ENCODE data around the gene PTHLH.
A peak's percentile ranks its signal among the peaks of the same experiment; 100 is the strongest.

The PTHLH gene

DNA sequence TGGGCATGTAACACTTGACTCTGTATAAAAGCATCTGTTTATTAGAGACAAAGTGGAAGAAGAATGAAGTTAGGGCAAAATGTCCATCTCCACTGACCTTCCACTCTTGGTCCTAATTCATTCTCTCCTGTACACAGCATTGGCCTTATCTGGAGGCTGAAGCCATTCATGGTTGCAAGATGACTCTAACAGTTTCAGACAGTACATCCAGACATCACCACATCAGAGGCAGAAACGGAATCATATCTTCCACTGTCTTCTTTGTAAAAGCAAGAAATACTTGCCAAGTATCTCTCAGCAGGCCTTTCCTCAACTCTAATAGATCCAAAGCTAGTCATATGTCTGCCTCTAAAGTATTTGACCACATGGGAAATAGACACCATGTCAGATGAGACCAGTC is 41.1 kb downstream of the PTHLH start:
- DNase-seq (ENCODE audit: low read depth, low spot score): no peak
- POLR2A ChIA-PET: no interaction called here
- H3K4me3 ChIP-seq (ENCODE audit: low read depth, low read length): no peak overlapping the region
- CTCF ChIA-PET: interaction anchor here (1.3 kb wide), 1 partner anchor 9 kb away, joined by 4 read pairs; no protein-coding TSS in a partner anchor
- TF ChIP-seq, protein P1, sequence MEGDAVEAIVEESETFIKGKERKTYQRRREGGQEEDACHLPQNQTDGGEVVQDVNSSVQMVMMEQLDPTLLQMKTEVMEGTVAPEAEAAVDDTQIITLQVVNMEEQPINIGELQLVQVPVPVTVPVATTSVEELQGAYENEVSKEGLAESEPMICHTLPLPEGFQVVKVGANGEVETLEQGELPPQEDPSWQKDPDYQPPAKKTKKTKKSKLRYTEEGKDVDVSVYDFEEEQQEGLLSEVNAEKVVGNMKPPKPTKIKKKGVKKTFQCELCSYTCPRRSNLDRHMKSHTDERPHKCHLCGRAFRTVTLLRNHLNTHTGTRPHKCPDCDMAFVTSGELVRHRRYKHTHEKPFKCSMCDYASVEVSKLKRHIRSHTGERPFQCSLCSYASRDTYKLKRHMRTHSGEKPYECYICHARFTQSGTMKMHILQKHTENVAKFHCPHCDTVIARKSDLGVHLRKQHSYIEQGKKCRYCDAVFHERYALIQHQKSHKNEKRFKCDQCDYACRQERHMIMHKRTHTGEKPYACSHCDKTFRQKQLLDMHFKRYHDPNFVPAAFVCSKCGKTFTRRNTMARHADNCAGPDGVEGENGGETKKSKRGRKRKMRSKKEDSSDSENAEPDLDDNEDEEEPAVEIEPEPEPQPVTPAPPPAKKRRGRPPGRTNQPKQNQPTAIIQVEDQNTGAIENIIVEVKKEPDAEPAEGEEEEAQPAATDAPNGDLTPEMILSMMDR (IDR thresholded peaks at IDR 0.05; ENCODE audit: insufficient read depth, low read length, missing control alignments): no peak

DNA sequence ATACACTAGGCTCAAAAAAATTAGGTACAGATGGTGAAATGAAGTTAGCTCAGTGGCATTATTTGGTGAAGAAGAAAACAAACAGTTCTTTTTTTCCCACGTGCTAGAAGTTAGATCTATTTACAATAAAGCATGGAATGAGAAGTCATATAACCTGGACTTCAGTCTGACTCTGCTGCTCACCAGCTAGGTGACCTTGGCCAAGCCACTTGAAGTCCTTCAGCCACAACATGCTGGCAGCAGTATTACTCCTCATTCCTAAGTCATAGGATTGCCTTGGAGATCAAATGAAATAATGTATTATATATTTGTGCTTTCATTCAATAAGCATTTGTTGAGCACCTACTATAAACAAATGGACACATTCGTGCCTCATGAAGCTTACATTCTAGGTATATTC is 45.2 kb downstream of the PTHLH start:
- POLR2A ChIA-PET: no interaction called here
- DNase-seq (ENCODE audit: low read depth, low spot score): no peak
- TF ChIP-seq, protein P1 (IDR thresholded peaks at IDR 0.05; ENCODE audit: insufficient read depth, low read length, missing control alignments): no peak
- CTCF ChIA-PET: interaction anchor here (1.2 to 6.3 kb wide), 3 partner anchors 13 to 194 kb away, joined by 3 to 39 read pairs (median 4); no protein-coding TSS in a partner anchor
- no peak overlapping the region for H3K4me3 ChIP-seq (ENCODE audit: low read depth, low read length)

DNA sequence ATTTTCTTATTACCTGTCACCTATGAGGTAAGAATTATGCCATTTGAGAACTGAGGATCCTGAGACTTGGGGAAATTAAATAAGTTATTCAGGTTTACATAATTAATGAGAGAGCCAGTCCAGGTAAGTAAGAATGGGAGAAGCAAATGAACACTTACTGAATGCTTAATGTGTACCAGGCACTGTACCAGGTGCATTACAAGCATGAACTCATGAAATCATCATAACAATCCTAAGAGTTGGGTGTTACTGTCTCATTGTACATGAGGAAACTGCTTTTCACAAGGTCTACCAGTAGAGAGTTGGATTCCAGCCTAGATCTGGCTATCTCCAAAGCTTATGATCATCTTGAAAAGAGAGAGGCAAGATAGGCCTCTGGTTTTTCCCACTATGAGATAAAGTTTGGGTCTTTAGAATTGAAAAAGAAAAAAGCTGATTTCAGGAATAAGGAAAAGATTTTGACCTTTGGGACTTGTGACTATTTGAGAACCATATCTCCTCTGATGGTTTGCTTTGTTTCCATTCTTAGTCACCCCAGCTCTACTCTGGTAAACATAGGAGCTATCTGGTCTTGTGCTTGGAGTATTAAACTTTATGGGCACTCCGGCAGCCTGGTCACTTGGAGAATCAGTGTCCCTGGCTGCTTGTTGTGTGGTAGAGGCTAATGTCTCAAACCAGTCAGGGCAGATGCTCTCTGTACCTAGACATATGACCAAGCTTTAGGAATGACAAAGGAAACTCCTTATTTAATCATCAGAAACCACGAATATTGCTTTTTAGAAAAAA is 48.0 kb downstream of the PTHLH start:
- no peak overlapping the region for H3K4me3 ChIP-seq (ENCODE audit: low read depth, low read length)
- TF ChIP-seq, protein P1 (IDR thresholded peaks at IDR 0.05; ENCODE audit: insufficient read depth, low read length, missing control alignments): no peak
- ChIA-PET CTCF (interaction anchor here (1.1 to 6.3 kb wide), 2 partner anchors 11 to 16 kb away, joined by 4 to 39 read pairs; no protein-coding TSS in a partner anchor), POLR2A (no interaction called here)
- DNase-seq (ENCODE audit: low read depth, low spot score): no peak

- TF ChIP-seq, protein P1 (IDR thresholded peaks at IDR 0.05; ENCODE audit: insufficient read depth, low read length, missing control alignments): no peak
- POLR2A ChIA-PET: no interaction called here
- CTCF ChIA-PET: interaction anchor here (0.6 to 2.1 kb wide), 4 partner anchors 17 to 190 kb away, joined by 3 to 5 read pairs (median 4); no protein-coding TSS in a partner anchor
- no peak overlapping the region for H3K4me3 ChIP-seq (ENCODE audit: low read depth, low read length)
- peak; percentile 36 for DNase-seq (ENCODE audit: low read depth, low spot score)
Observed at GRCh38 chr12:27922531-27923139, 49.9 kb downstream of the PTHLH start.

DNA sequence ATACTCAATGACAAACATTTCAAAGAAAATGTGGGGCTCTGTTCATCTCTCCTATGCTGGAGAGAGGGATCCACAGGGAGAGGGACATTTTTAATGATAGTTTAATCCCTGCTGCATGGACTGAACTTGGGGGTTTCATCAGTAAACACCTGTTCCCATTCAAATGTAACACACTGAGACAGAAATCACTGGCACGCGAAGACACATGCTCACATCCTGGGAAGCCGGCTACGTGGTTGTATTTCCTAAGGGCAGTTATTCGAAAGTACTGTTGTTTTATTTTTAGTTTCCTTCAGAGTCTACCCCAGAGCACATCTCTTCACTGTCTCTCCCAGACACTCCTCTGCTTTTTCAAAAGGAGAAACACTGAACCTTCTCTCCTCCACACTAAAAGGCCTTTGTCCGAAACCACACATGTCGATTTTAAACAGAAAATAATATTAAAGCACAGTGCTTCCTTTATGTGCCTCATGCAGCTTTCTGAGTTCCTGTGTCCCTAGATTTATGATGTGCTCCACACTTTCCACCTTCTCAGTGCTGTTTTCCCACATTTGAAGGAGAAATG is 52.8 kb downstream of the PTHLH start:
- POLR2A ChIA-PET: no interaction called here
- CTCF ChIA-PET: interaction anchor here (0.9 to 1.2 kb wide), 2 partner anchors 21 to 186 kb away, joined by 3 to 7 read pairs; no protein-coding TSS in a partner anchor
- no peak for DNase-seq (ENCODE audit: low read depth, low spot score)
- TF ChIP-seq, protein P1 (IDR thresholded peaks at IDR 0.05; ENCODE audit: insufficient read depth, low read length, missing control alignments): no peak
- no peak overlapping the region for H3K4me3 ChIP-seq (ENCODE audit: low read depth, low read length)

DNA sequence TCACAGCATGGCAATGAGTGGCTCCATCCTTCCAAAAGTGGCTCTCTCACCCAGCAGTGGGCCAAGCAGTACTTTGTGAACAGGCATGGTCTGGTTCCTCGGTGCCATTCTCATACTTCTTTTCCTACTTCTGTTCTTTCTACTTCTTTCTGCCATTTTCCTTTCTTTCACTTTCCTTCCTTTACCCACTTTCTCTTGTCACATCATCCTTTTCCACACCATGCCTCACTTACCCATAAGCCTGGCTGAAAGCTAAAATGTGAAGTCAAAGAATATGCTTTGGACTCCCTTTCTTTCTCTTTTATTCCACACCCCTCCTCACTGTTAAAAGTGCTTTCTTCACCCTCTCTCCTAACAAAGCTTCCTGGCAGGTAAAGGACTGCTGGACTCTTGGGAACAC is 57.0 kb downstream of the PTHLH start:
- CTCF ChIA-PET: interaction anchor here (1.2 kb wide), 1 partner anchor 13 kb away, joined by 3 read pairs; no protein-coding TSS in a partner anchor

More for the DNA sequence above, 57.0 kb downstream of the PTHLH start:
- DNase-seq (ENCODE audit: low read depth, low spot score): no peak
- POLR2A ChIA-PET: no interaction called here
- no peak overlapping the region for H3K4me3 ChIP-seq (ENCODE audit: low read depth, low read length)
- TF ChIP-seq, protein P1 (IDR thresholded peaks at IDR 0.05; ENCODE audit: insufficient read depth, low read length, missing control alignments): no peak

All from AG04449 (cell line).